ENCODE results near the gene CADM1. TPM values are rescaled to one million over a fixed set of nuclear protein-coding genes. Genes with fewer than 3 reads are reported as not detected.

Gene CADM1
- total and polyA plus RNA-seq, 9 of the 15 experiments (the other 6 are each of a cell fraction or from before 2014, with no cell fraction given): 0.42 TPM; not detected in 8

DNA sequence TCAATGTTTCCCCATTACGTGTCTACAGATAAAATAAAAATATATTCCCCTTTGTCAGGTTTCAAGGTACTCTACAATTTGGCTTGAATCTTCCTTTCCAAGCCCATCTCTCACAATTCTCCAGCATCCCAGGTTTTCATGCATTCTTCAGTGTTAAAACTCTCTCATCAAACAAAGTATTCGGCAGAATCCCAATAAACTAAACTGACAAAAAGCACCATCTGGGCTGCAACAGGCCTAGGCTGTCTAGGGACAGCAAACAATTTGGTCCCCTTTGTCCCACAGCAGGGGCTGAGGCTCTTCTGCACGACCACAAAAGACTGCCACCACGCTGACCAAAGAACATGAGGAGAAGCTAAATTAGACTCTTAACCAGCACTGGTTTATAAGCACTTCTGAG, 159.4 kb downstream of the CADM1 start:
- CTCF ChIA-PET (ENCODE audit: low intra/inter-chr PET ratio): no interaction called here
- in situ Hi-C loops (cut with MboI): loop anchor here (25.0 kb wide), 2 partner anchors 717 to 1342 kb away; no protein-coding TSS in a partner anchor

More for the DNA sequence above, 159.4 kb downstream of the CADM1 start:
- intact Hi-C loops (cut with micrococcal nuclease): no loop called here
- no peak overlapping the region for H3K27ac ChIP-seq (ENCODE audit: extremely low read depth, low read depth, low read length)
- no peaks in the 10 kb centered on the region for H3K4me1 ChIP-seq (replicated peaks in 1 of 2; ENCODE audit: control insufficient read depth in 2 of 2, insufficient read depth in 2 of 2, low read length in 2 of 2)
- H3K9me1 ChIP-seq (ENCODE audit: control insufficient read depth, insufficient read depth, low read length): no peaks in the 10 kb centered on the region
- no peaks in the 10 kb centered on the region for H3K36me3 ChIP-seq (ENCODE audit: control insufficient read depth, insufficient read depth, low read length)
- H4K20me1 ChIP-seq (replicated peaks; ENCODE audit: control insufficient read depth, insufficient read depth, low read length): no peaks in the 10 kb centered on the region
- DNase-seq (ENCODE audit: extremely low read depth in 1 of 4, low spot score in 3 of 4) (no peak), FAIRE-seq (no peak), ATAC-seq (no peak)
- POLR2A ChIA-PET: no interaction called here
- H3K79me2 ChIP-seq (ENCODE audit: control insufficient read depth, insufficient read depth, low read length): no peaks in the 10 kb centered on the region
- no peak overlapping the region for H2AFZ ChIP-seq (ENCODE audit: low read depth, low read length)
- WGBS (ENCODE audit: insufficient coverage, low coverage, missing lambda C conversion rate): 0% methylated on average over 4 of the region's 4 CpGs
- H3K9me3 ChIP-seq (replicated peaks; ENCODE audit: control insufficient read depth, insufficient read depth, low read depth, low read length): no peaks in the 10 kb centered on the region; the same call in 1 of the 2 replicates
- H3K4me3 ChIP-seq: no peak overlapping the region
- H3K4me2 ChIP-seq (ENCODE audit: insufficient read depth, low read length): no peak overlapping the region
- TF ChIP-seq KDM2B (CRISPR knock-in tag; IDR thresholded peaks at IDR 0.05): no peak
- TF ChIP-seq FOXK2 (conservative IDR thresholded peaks at IDR 0.05 in 1 of 2, IDR thresholded peaks at IDR 0.05 in 1 of 2; ENCODE audit: low read depth in 2 of 2): no peak
- TF ChIP-seq, protein P1, sequence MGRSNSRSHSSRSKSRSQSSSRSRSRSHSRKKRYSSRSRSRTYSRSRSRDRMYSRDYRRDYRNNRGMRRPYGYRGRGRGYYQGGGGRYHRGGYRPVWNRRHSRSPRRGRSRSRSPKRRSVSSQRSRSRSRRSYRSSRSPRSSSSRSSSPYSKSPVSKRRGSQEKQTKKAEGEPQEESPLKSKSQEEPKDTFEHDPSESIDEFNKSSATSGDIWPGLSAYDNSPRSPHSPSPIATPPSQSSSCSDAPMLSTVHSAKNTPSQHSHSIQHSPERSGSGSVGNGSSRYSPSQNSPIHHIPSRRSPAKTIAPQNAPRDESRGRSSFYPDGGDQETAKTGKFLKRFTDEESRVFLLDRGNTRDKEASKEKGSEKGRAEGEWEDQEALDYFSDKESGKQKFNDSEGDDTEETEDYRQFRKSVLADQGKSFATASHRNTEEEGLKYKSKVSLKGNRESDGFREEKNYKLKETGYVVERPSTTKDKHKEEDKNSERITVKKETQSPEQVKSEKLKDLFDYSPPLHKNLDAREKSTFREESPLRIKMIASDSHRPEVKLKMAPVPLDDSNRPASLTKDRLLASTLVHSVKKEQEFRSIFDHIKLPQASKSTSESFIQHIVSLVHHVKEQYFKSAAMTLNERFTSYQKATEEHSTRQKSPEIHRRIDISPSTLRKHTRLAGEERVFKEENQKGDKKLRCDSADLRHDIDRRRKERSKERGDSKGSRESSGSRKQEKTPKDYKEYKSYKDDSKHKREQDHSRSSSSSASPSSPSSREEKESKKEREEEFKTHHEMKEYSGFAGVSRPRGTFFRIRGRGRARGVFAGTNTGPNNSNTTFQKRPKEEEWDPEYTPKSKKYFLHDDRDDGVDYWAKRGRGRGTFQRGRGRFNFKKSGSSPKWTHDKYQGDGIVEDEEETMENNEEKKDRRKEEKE (IDR thresholded peaks at IDR 0.05; ENCODE audit: borderline replicate concordance in 1 of 2, control insufficient read depth in 1 of 2, low read depth in 2 of 2, low read length in 1 of 2): no peak
- no peak for TF ChIP-seq ZNF121 (CRISPR knock-in tag; conservative IDR thresholded peaks at IDR 0.05)
- TF ChIP-seq, protein P2, sequence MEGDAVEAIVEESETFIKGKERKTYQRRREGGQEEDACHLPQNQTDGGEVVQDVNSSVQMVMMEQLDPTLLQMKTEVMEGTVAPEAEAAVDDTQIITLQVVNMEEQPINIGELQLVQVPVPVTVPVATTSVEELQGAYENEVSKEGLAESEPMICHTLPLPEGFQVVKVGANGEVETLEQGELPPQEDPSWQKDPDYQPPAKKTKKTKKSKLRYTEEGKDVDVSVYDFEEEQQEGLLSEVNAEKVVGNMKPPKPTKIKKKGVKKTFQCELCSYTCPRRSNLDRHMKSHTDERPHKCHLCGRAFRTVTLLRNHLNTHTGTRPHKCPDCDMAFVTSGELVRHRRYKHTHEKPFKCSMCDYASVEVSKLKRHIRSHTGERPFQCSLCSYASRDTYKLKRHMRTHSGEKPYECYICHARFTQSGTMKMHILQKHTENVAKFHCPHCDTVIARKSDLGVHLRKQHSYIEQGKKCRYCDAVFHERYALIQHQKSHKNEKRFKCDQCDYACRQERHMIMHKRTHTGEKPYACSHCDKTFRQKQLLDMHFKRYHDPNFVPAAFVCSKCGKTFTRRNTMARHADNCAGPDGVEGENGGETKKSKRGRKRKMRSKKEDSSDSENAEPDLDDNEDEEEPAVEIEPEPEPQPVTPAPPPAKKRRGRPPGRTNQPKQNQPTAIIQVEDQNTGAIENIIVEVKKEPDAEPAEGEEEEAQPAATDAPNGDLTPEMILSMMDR (IDR thresholded peaks at IDR 0.05 in 2 of 3, conservative IDR thresholded peaks at IDR 0.05 in 1 of 3; ENCODE audit: insufficient read depth in 2 of 3, low read depth in 1 of 3, low read length in 3 of 3): no peak
- no peak for TF ChIP-seq NFXL1 (CRISPR knock-in tag; IDR thresholded peaks at IDR 0.05)
- TF ChIP-seq CCNT2 (IDR thresholded peaks at IDR 0.05; ENCODE audit: borderline replicate concordance, extremely low read depth, insufficient read length, low read depth, low read length): no peak
- no TSS peak for BruUV-seq (replicated peaks)
- H3K9ac ChIP-seq (ENCODE audit: insufficient read depth in 1 of 2, low read depth in 2 of 2, low read length in 2 of 2): no peak overlapping the region
- H3K27me3 ChIP-seq (ENCODE audit: control insufficient read depth in 2 of 2, insufficient read depth in 2 of 2, low read length in 2 of 2): no peaks in the 10 kb centered on the region

Measured in K562 (cell line).